Measurements from ENCODE around the gene PCDHGB5.

DNA sequence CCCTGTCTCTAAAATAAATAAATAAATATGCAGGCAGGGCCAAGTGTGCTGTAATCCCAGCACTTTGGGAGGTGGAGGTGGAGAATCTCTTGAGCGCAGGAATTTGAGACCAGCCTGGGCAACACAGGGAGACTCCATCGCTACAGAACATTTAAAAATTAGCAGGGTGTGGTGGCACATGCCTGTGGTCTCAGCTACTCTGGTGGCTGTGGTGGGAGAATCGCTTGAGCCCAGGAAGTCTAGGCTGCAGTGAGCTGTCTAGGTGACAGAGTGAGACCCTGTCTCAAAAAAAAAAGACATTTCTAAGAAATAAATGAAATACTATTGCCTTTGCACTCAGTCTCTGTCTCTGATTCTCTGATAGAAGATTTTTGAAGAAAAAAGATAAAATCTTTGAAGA lies 13.8 kb downstream of the PCDHGB5 start:
- TF ChIP-seq, protein P1, sequence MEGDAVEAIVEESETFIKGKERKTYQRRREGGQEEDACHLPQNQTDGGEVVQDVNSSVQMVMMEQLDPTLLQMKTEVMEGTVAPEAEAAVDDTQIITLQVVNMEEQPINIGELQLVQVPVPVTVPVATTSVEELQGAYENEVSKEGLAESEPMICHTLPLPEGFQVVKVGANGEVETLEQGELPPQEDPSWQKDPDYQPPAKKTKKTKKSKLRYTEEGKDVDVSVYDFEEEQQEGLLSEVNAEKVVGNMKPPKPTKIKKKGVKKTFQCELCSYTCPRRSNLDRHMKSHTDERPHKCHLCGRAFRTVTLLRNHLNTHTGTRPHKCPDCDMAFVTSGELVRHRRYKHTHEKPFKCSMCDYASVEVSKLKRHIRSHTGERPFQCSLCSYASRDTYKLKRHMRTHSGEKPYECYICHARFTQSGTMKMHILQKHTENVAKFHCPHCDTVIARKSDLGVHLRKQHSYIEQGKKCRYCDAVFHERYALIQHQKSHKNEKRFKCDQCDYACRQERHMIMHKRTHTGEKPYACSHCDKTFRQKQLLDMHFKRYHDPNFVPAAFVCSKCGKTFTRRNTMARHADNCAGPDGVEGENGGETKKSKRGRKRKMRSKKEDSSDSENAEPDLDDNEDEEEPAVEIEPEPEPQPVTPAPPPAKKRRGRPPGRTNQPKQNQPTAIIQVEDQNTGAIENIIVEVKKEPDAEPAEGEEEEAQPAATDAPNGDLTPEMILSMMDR (IDR thresholded peaks at IDR 0.05) = no peak
- no peak for TF ChIP-seq POLR2A (IDR thresholded peaks at IDR 0.05)

Data from suprapubic skin (tissue), 3 donors.